Hepatocyte (in vitro differentiated cells): ENCODE measurements around the gene AOPEP. TPM values are rescaled to one million over a fixed set of nuclear protein-coding genes. Genes with fewer than 3 reads are reported as not detected.

Source experiments
- DNase-seq: peaks from one replicate; pipeline ENCODE4 v3.0.0-alpha.2; 2016; ENCODE audit warnings: low spot score
- H2AFZ ChIP-seq: fragments of 200-600 bp; sonication (generic); 2 replicates; pipeline ENCODE4 v1.6.0; 2016; ENCODE audit warnings: antibody characterized with exemption, mild to moderate bottlenecking
- H3K27ac ChIP-seq: fragments of 200-600 bp; sonication (generic); 2 replicates; pipeline ENCODE4 v1.5.1; 2016; ENCODE audit warnings: mild to moderate bottlenecking
- H3K27me3 ChIP-seq: fragments of 200-600 bp; sonication (generic); 2 replicates; pipeline ENCODE4 v1.6.1; 2016
- H3K36me3 ChIP-seq: fragments of 200-600 bp; sonication (generic); replicated peaks from 2 replicates; pipeline ENCODE4 v1.5.1; 2016; ENCODE audit warnings: low read depth; ENCODE audit not compliant: insufficient read depth
- H3K4me1 ChIP-seq: fragments of 200-600 bp; sonication (generic); 2 replicates; pipeline ENCODE4 v1.5.1; 2016; ENCODE audit warnings: mild to moderate bottlenecking, moderate library complexity; ENCODE audit not compliant: insufficient read depth
- H3K4me2 ChIP-seq: fragments of 200-600 bp; sonication (generic); 2 replicates; pipeline ENCODE4 v1.6.0; 2016
- H3K4me3 ChIP-seq: fragments of 200-600 bp; sonication (generic); 2 replicates; pipeline ENCODE4 v1.5.1; 2016; ENCODE audit warnings: mild to moderate bottlenecking
- H3K79me2 ChIP-seq: fragments of 200-600 bp; sonication (generic); 2 replicates; pipeline ENCODE4 v1.6.0; 2017; ENCODE audit warnings: mild to moderate bottlenecking
- H3K9me2 ChIP-seq: fragments of 200-600 bp; sonication (generic); replicated peaks from 2 replicates; pipeline ENCODE4 v1.6.0; 2017; ENCODE audit warnings: mild to moderate bottlenecking; ENCODE audit not compliant: insufficient read depth
- H3K9me3 ChIP-seq: fragments of 200-600 bp; sonication (generic); 2 replicates; pipeline ENCODE4 v1.5.1; 2016; ENCODE audit warnings: low read depth, mild to moderate bottlenecking
- H4K20me1 ChIP-seq: fragments of 200-600 bp; sonication (generic); 2 replicates; pipeline ENCODE4 v1.6.0; 2016; ENCODE audit warnings: mild to moderate bottlenecking; ENCODE audit not compliant: insufficient read depth, poor library complexity, severe bottlenecking
- EZH2 ChIP-seq: fragments of 200-600 bp; sonication (generic); IDR thresholded peaks from 2 replicates; pipeline ENCODE4 v1.6.1; 2016; ENCODE audit warnings: antibody characterized with exemption, mild to moderate bottlenecking, borderline replicate concordance
- EZH2phosphoT487 ChIP-seq: fragments of 200-600 bp; sonication (generic); IDR thresholded peaks from one replicate; pipeline ENCODE4 v1.6.1; 2018; ENCODE audit warnings: antibody characterized with exemption, mild to moderate bottlenecking, low read depth, moderate library complexity; ENCODE audit not compliant: unreplicated experiment, severe bottlenecking
- WGBS: methylation state at CpG from one replicate; pipeline ENCODE4 v1.1.6; 2016; ENCODE audit warnings: low lambda C conversion rate; ENCODE audit errors: missing lambda C conversion rate; 5-methylcytosine and 5-hydroxymethylcytosine counted together
- polyA plus RNA-seq: library from polyadenylated mRNA; unstranded; fragments of >200 nt; fragmentation: Nextera tagmentation; extraction: Ambion mirVana; gene quantifications from 2 replicates; pipeline ENCODE4 v1.2.1, GENCODE V29; 2016
- total RNA-seq: library from RNA; depleted of rRNA; stranded (reverse); fragments of >200 nt; gene quantifications from 2 replicates; pipeline ENCODE4 v1.2.3, GENCODE V29; 2014
- TF ChIP-seq, protein P1 (sequence below): fragments of 200-600 bp; sonication (generic); IDR thresholded peaks from 2 replicates; pipeline ENCODE4 v1.5.1; 2016; ENCODE audit warnings: antibody characterized with exemption, mild to moderate bottlenecking; ENCODE audit not compliant: poor library complexity

Gene AOPEP
- total and polyA plus RNA-seq, 2 experiments from 2014 or later = 82.8 to 101 TPM

DNA sequence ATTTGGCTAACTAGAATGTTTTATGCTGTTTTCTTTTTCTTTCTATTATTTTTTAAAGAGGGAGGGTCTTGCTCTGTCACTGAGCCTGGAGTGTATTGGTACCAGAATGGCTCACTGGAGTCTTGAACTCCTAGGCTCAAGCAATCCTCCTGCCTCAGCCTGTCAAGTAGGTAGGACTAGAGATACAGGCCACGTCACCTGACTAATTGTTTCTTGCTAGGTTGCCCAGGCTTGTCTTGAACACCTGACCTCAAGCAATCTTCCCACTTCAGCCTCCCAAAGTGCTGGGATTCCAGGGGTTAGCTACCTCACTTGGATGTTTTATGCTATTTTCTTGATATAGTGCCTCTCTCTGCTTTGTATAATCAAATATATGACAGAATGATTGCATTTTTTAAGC is 166.2 kb downstream of the AOPEP start:
- Histone ChIP-seq H3K36me3 (no peaks in the 10 kb centered on the region), H3K9me2 (no peaks in the 10 kb centered on the region), H4K20me1 (no peaks in the 10 kb centered on the region), H3K4me1 (peaks cover 6% of the 10 kb centered on the region), H3K27me3 (no peaks in the 10 kb centered on the region), H2AFZ (no peak overlapping the region), H3K4me3 (no peak overlapping the region), H3K79me2 (peaks cover 5% of the 10 kb centered on the region), H3K9me3 (no peaks in the 10 kb centered on the region), H3K4me2 (no peak overlapping the region), H3K27ac (no peak overlapping the region)
- 93% methylated on average over 1 of the region's 1 CpG for WGBS
- no peak for TF ChIP-seq EZH2
- TF ChIP-seq, protein P1, sequence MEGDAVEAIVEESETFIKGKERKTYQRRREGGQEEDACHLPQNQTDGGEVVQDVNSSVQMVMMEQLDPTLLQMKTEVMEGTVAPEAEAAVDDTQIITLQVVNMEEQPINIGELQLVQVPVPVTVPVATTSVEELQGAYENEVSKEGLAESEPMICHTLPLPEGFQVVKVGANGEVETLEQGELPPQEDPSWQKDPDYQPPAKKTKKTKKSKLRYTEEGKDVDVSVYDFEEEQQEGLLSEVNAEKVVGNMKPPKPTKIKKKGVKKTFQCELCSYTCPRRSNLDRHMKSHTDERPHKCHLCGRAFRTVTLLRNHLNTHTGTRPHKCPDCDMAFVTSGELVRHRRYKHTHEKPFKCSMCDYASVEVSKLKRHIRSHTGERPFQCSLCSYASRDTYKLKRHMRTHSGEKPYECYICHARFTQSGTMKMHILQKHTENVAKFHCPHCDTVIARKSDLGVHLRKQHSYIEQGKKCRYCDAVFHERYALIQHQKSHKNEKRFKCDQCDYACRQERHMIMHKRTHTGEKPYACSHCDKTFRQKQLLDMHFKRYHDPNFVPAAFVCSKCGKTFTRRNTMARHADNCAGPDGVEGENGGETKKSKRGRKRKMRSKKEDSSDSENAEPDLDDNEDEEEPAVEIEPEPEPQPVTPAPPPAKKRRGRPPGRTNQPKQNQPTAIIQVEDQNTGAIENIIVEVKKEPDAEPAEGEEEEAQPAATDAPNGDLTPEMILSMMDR = no peak
- TF ChIP-seq EZH2phosphoT487 = no peak
- DNase-seq = no peak

DNA sequence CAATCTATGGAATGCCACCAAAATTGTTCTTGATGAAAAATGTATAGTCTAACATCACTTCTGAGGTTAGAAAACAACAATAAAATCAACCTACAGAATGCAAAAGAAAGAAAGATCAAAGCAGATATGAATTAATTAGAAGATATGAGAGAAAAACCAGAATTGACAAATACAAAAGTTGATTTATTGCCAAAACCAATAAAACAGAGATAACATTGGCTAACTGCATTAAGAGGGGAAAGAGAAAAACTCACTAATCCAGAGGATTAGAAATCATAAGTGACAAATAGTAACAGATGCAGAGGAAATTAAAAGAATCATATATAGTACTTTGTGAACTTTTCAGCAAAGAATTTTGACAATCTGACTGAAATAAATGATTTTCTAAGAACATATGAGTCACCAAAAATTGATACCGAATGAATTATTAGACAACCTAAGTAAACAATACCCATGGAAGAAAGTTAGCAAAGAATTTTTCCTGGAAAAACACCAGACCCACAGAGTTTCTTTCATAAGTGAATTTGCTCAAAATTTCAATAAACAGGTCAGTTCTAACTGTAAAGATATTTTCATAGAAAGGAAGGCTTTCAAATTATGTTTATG is 167.7 kb downstream of the AOPEP start:
- Histone ChIP-seq H3K4me2 (no peak overlapping the region), H3K4me1 (peaks cover 6% of the 10 kb centered on the region), H3K79me2 (peaks cover 5% of the 10 kb centered on the region), H3K36me3 (no peaks in the 10 kb centered on the region), H3K9me3 (no peaks in the 10 kb centered on the region), H2AFZ (no peak overlapping the region), H3K9me2 (no peaks in the 10 kb centered on the region), H3K4me3 (no peak overlapping the region), H3K27me3 (no peaks in the 10 kb centered on the region), H4K20me1 (no peaks in the 10 kb centered on the region), H3K27ac (no peak overlapping the region)
- no peak for DNase-seq
- TF ChIP-seq EZH2 (no peak), EZH2phosphoT487 (no peak)
- TF ChIP-seq, protein P1 = no peak
- 59% methylated on average over 1 of the region's 1 CpG for WGBS

DNA sequence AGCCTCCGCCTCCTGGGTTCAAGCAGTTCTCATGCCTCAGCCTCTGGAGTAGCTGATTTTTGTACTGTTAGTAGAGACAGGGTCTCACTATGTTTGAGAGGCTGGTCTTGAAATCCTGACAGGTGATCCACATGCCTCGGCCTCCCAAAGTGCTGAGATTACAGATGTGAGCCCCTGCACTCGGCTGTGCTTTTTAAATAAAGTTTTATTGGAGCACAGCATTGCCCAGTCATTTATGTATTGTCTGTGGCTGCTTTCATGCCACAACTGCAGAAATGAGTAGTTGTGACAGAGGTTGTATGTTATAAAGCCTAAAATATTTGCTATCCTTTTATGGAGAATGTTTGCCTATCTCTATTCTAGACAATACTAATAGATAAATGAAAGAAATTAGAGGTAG is 169.2 kb downstream of the AOPEP start:
- peaks cover 17% of the 10 kb centered on the region for H3K4me1 ChIP-seq
- H3K9me2 ChIP-seq = no peaks in the 10 kb centered on the region
- no peak overlapping the region for H3K4me2 ChIP-seq

More for the DNA sequence above, 169.2 kb downstream of the AOPEP start:
- Histone ChIP-seq H3K27ac (no peak overlapping the region), H2AFZ (no peak overlapping the region), H4K20me1 (no peaks in the 10 kb centered on the region), H3K79me2 (peaks cover 2% of the 10 kb centered on the region), H3K9me3 (no peaks in the 10 kb centered on the region), H3K36me3 (no peaks in the 10 kb centered on the region), H3K4me3 (no peak overlapping the region), H3K27me3 (no peaks in the 10 kb centered on the region)
- DNase-seq = no peak
- 60% methylated on average over 3 of the region's 3 CpGs for WGBS
- TF ChIP-seq, protein P1 = no peak
- TF ChIP-seq EZH2 (no peak), EZH2phosphoT487 (no peak)
